H9 (cell line): ENCODE results near the gene TAF1C. TPM values are rescaled to one million over a fixed set of nuclear protein-coding genes. Genes with fewer than 3 reads are reported as not detected.

Source experiments
- DNase-seq: peaks from one replicate; pipeline ENCODE4 v3.0.0-alpha.2; 2017
- H2AFZ ChIP-seq: one replicate; pipeline ENCODE4 v1.6.1; 2013; ENCODE audit warnings: mild to moderate bottlenecking, low read length, control low read depth, moderate library complexity
- H2AK5ac ChIP-seq: 2 replicates; pipeline ENCODE4 v1.6.1; 2013; ENCODE audit warnings: low read length, control low read depth, mixed read lengths; ENCODE audit not compliant: insufficient read length
- H2BK120ac ChIP-seq: one replicate; pipeline ENCODE4 v1.6.1; 2013; ENCODE audit warnings: low read depth, mild to moderate bottlenecking, low read length, control low read depth, inconsistent platforms; ENCODE audit not compliant: poor library complexity, severe bottlenecking
- H2BK12ac ChIP-seq: 2 replicates; pipeline ENCODE4 v1.6.1; 2013; ENCODE audit warnings: low read length, control low read depth, mixed read lengths, low read depth; ENCODE audit not compliant: insufficient read length
- H2BK15ac ChIP-seq: 2 replicates; pipeline ENCODE4 v1.6.1; 2013; ENCODE audit warnings: low read depth, low read length, control low read depth
- H2BK20ac ChIP-seq: one replicate; pipeline ENCODE4 v1.6.1; 2013; ENCODE audit warnings: low read depth, mild to moderate bottlenecking, low read length, control low read depth, inconsistent platforms; ENCODE audit not compliant: poor library complexity, severe bottlenecking
- H2BK5ac ChIP-seq: 2 replicates; pipeline ENCODE4 v1.6.1; 2013; ENCODE audit warnings: low read length, control low read depth, mixed read lengths; ENCODE audit not compliant: insufficient read length
- H3K14ac ChIP-seq: 2 replicates; pipeline ENCODE4 v1.6.1; 2013; ENCODE audit warnings: low read length, control low read depth; ENCODE audit not compliant: insufficient read depth
- H3K18ac ChIP-seq: 2 replicates; pipeline ENCODE4 v1.6.1; 2013; ENCODE audit warnings: low read depth, mild to moderate bottlenecking, mixed read lengths, low read length, control low read depth; ENCODE audit not compliant: insufficient read length
- H3K23ac ChIP-seq: 2 replicates; pipeline ENCODE4 v1.6.1; 2013; ENCODE audit warnings: low read length, control low read depth, mixed read lengths, low read depth; ENCODE audit not compliant: insufficient read length
- H3K23me2 ChIP-seq: 2 replicates; pipeline ENCODE4 v1.6.1; 2013; ENCODE audit warnings: low read depth, mild to moderate bottlenecking, mixed read lengths, low read length, control low read depth; ENCODE audit not compliant: insufficient read length, poor library complexity, severe bottlenecking
- H3K27ac ChIP-seq: 2 replicates; pipeline ENCODE4 v1.5.1; 2013; ENCODE audit warnings: low read length, control low read depth, mixed read lengths, low read depth; ENCODE audit not compliant: insufficient read length
- H3K27me3 ChIP-seq: 2 replicates; pipeline ENCODE4 v1.6.1; 2013; ENCODE audit warnings: low read length, control low read depth, inconsistent platforms; ENCODE audit not compliant: insufficient read depth
- H3K4ac ChIP-seq: 2 replicates; pipeline ENCODE4 v1.6.1; 2013; ENCODE audit warnings: low read depth, mild to moderate bottlenecking, control low read depth, inconsistent platforms, low read length, moderate library complexity
- H3K4me1 ChIP-seq: 2 replicates; pipeline ENCODE4 v1.6.1; 2013; ENCODE audit warnings: low read length, control low read depth, inconsistent platforms; ENCODE audit not compliant: insufficient read depth
- H3K4me2 ChIP-seq: 2 replicates; pipeline ENCODE4 v1.6.1; 2013; ENCODE audit warnings: low read length, control low read depth, mixed read lengths; ENCODE audit not compliant: insufficient read length, insufficient read depth
- H3K56ac ChIP-seq: 2 replicates; pipeline ENCODE4 v1.6.1; 2013; ENCODE audit warnings: low read depth, mild to moderate bottlenecking, mixed read lengths, low read length, control low read depth; ENCODE audit not compliant: insufficient read length
- H3K79me1 ChIP-seq: 2 replicates; pipeline ENCODE4 v1.6.1; 2013; ENCODE audit warnings: low read depth, mild to moderate bottlenecking, moderate library complexity, low read length, control low read depth, inconsistent platforms; ENCODE audit not compliant: insufficient read depth, poor library complexity, severe bottlenecking
- H3K79me2 ChIP-seq: 2 replicates; pipeline ENCODE4 v1.6.1; 2013; ENCODE audit warnings: low read length, control low read depth, inconsistent platforms; ENCODE audit not compliant: insufficient read depth
- H3K9ac ChIP-seq: 2 replicates; pipeline ENCODE4 v1.6.1; 2013; ENCODE audit warnings: low read length, control low read depth, mixed read lengths; ENCODE audit not compliant: insufficient read length; ENCODE audit errors: extremely low read depth
- H3K9me3 ChIP-seq: one replicate; pipeline ENCODE4 v1.6.1; 2013; ENCODE audit warnings: low read depth, low read length, inconsistent platforms; ENCODE audit not compliant: control insufficient read depth
- H3T11ph ChIP-seq: one replicate; pipeline ENCODE4 v1.6.1; 2013; ENCODE audit warnings: mild to moderate bottlenecking, low read length, control low read depth, inconsistent platforms
- H4K20me1 ChIP-seq: one replicate; pipeline ENCODE4 v1.6.1; 2013; ENCODE audit not compliant: control insufficient read depth, insufficient read length, insufficient read depth
- H4K5ac ChIP-seq: 2 replicates; pipeline ENCODE4 v1.6.1; 2013; ENCODE audit warnings: low read depth, mild to moderate bottlenecking, mixed read lengths, low read length, control low read depth; ENCODE audit not compliant: insufficient read length
- H4K8ac ChIP-seq: replicated peaks from 2 replicates; pipeline ENCODE4 v1.6.1; 2013; ENCODE audit warnings: low read length, control low read depth, mixed read lengths, low read depth; ENCODE audit not compliant: insufficient read length
- H4K91ac ChIP-seq: 2 replicates; pipeline ENCODE4 v1.6.1; 2013; ENCODE audit warnings: low read depth, mild to moderate bottlenecking, moderate library complexity, mixed read lengths, low read length, control low read depth; ENCODE audit not compliant: insufficient read length
- H3K27ac Mint-ChIP-seq, 3 experiments: 2 replicates in 2 of 3; 3 replicates in 1 of 3; pipeline ENCODE4 v1.8.0; 2020 to 2021; ENCODE audit warnings: mixed read lengths in 3 of 3, mild to moderate bottlenecking in 1 of 3, moderate library complexity in 1 of 3
- H3K27me3 Mint-ChIP-seq: 2 replicates; pipeline ENCODE4 v1.8.0; 2021; ENCODE audit warnings: low read depth, mild to moderate bottlenecking, moderate library complexity, mixed read lengths
- H3K36me3 Mint-ChIP-seq, 3 experiments: 2 replicates in 2 of 3; 3 replicates in 1 of 3; pipeline ENCODE4 v1.8.0; 2020 to 2021; ENCODE audit warnings: low read depth in 3 of 3, mixed read lengths in 3 of 3; ENCODE audit not compliant: insufficient read depth in 1 of 3
- H3K4me1 Mint-ChIP-seq, 2 experiments: 2 replicates each; pipeline ENCODE4 v1.8.0; 2020; ENCODE audit warnings: mixed read lengths in 2 of 2
- H3K4me3 Mint-ChIP-seq, 2 experiments: 2 replicates in 1 of 2; 3 replicates in 1 of 2; pipeline ENCODE4 v1.8.0; 2020 to 2021; ENCODE audit warnings: mild to moderate bottlenecking in 2 of 2, mixed read lengths in 2 of 2, moderate library complexity in 1 of 2
- H3K9me3 Mint-ChIP-seq, 2 experiments: 2 replicates in 1 of 2; 3 replicates in 1 of 2; pipeline ENCODE4 v1.8.0; 2020; ENCODE audit warnings: mild to moderate bottlenecking in 2 of 2, mixed read lengths in 2 of 2, moderate library complexity in 1 of 2
- CTCF ChIP-seq: fragments of 200-600 bp; sonication (generic); conservative IDR thresholded peaks from 3 replicates; pipeline ENCODE4 v1.8.0; 2021; ENCODE audit warnings: antibody characterized with exemption, mild to moderate bottlenecking
- WGBS: extraction: QIAGEN DNeasy Blood & Tissue Kit; methylation state at CpG from one replicate; pipeline ENCODE4 v1.1.7; 2013; ENCODE audit warnings: missing lambda C conversion rate, low lambda C conversion rate, mixed read lengths; ENCODE audit not compliant: insufficient read length; ENCODE audit errors: extremely low coverage; 5-methylcytosine and 5-hydroxymethylcytosine counted together
- total RNA-seq: library from RNA; stranded (reverse); gene quantifications from 2 replicates; pipeline ENCODE4 v1.2.1, GENCODE V29; 2021

Gene TAF1C
- total RNA-seq, 1 experiment from 2014 or later = 78.6 TPM

GRCh38 chr16:84161037-84161436 is 25.8 kb downstream of the TAF1C start:
- no peak overlapping the region for H4K8ac ChIP-seq
- H2AFZ ChIP-seq = no peak overlapping the region
- Mint-ChIP-seq H3K36me3 (no peaks in the 10 kb centered on the region), H3K9me3 (no peaks in the 10 kb centered on the region), H3K4me3 (no peak overlapping the region), H3K4me1 (peaks cover 0 to 7% of the 10 kb centered on the region in 2 experiments; a peak in 2 of 4 replicates), H3K27me3 (peaks cover 7% of the 10 kb centered on the region), H3K27ac (no peak overlapping the region)
- WGBS = no CpG with 5 or more reads among the region's 10 CpGs
- no peak overlapping the region for H3K56ac ChIP-seq
- no peak overlapping the region for H2BK120ac ChIP-seq
- H4K20me1 ChIP-seq = no peaks in the 10 kb centered on the region
- no peaks in the 10 kb centered on the region for H3K23me2 ChIP-seq
- no peak overlapping the region for H2AK5ac ChIP-seq
- H2BK5ac ChIP-seq = no peak overlapping the region
- H3K27me3 ChIP-seq = no peaks in the 10 kb centered on the region
- H3K9ac ChIP-seq = no peak overlapping the region
- H4K91ac ChIP-seq = no peak overlapping the region
- no peak overlapping the region for H2BK15ac ChIP-seq
- H3K79me1 ChIP-seq = no peaks in the 10 kb centered on the region
- no peak overlapping the region for H3K27ac ChIP-seq
- no peaks in the 10 kb centered on the region for H3K4me1 ChIP-seq
- no peaks in the 10 kb centered on the region for H3K79me2 ChIP-seq
- H3K4me2 ChIP-seq = no peak overlapping the region
- no peak for TF ChIP-seq CTCF
- no peak overlapping the region for H3K23ac ChIP-seq
- no peak overlapping the region for H4K5ac ChIP-seq
- no peak overlapping the region for H3K18ac ChIP-seq
- no peak overlapping the region for H2BK20ac ChIP-seq
- no peak overlapping the region for H2BK12ac ChIP-seq
- no peak for DNase-seq
- no peak overlapping the region for H3K14ac ChIP-seq
- H3T11ph ChIP-seq = no peak overlapping the region
- no peak overlapping the region for H3K4ac ChIP-seq
- H3K9me3 ChIP-seq = no peaks in the 10 kb centered on the region
